Esophagus squamous epithelium (tissue), 5 donors: ENCODE results near the gene SPATA6. TPM values are rescaled to one million over a fixed set of nuclear protein-coding genes. Genes with fewer than 3 reads are reported as not detected.

ENCODE experiments used
- DNase-seq: peaks from one replicate; lab custom pipeline; 2025; lab: John Stamatoyannopoulos, UW
- H3K27ac ChIP-seq, 4 donors: fragments of 200-600 bp; sonication (generic); one replicate each; pipeline ENCODE4 v1.5.1; 2016 to 2019; ENCODE audit warnings: mild to moderate bottlenecking in 1 of 4
- H3K27me3 ChIP-seq, 4 donors: fragments of 200-600 bp; sonication (generic); 1 replicate in 3 of 4; 2 replicates in 1 of 4; pipeline versions ENCODE4 v1.5.1 to v1.6.0; 2017 to 2021; ENCODE audit warnings: antibody characterized with exemption in 1 of 4
- H3K36me3 ChIP-seq, 3 donors: fragments of 200-600 bp; sonication (generic); one replicate each; pipeline ENCODE4 v1.5.1; 2016 to 2019
- H3K4me1 ChIP-seq, 3 donors: fragments of 200-600 bp; sonication (generic); one replicate each; pipeline ENCODE4 v1.5.1; 2017 to 2019
- H3K4me3 ChIP-seq, 4 donors: fragments of 200-600 bp; sonication (generic); 1 replicate in 3 of 4; 2 replicates in 1 of 4; pipeline ENCODE4 v1.5.1; 2016 to 2019; ENCODE audit warnings: mild to moderate bottlenecking in 2 of 4, moderate library complexity in 1 of 4
- H3K9me3 ChIP-seq, 3 donors: fragments of 200-600 bp; sonication (generic); one replicate each; pipeline ENCODE4 v1.5.1; 2016 to 2019
- POLR2A ChIP-seq, 4 donors: fragments of 450-650 bp; IDR thresholded peaks; one replicate each; pipeline ENCODE4 v1.6.1; 2017; ENCODE audit warnings: antibody characterized with exemption in 4 of 4, mild to moderate bottlenecking in 4 of 4, moderate library complexity in 3 of 4
- WGBS, 2 donors: methylation state at CpG; one replicate each; pipeline ENCODE4 v1.1.5; 2018; 5-methylcytosine and 5-hydroxymethylcytosine counted together
- intact Hi-C: fragments of 100-400 bp; cut with DNase I; formaldehyde crosslinking; loops from one replicate; pipeline ENCODE4 v1.15.0; 2022
- total RNA-seq, 4 donors: library from RNA; depleted of rRNA; stranded (reverse); fragments of >200 nt; gene quantifications; one replicate each; pipeline ENCODE4 v1.1.0, GENCODE V29; 2016
- TF ChIP-seq, protein P1 (sequence below), 6 experiments: fragments of 450-650 bp in 4 of 6; fragments of 200-600 bp in 2 of 6; sonication (generic) in 2 of 6; IDR thresholded peaks; one replicate each; pipeline ENCODE4 v1.5.1; 2016 to 2019; ENCODE audit warnings: antibody characterized with exemption in 6 of 6, mild to moderate bottlenecking in 4 of 6, moderate library complexity in 4 of 6
- donor health status: DM: yes; HTN: yes; CAD: no.

Gene SPATA6
- total RNA-seq, 4 donors from 2014 or later = 2.9 to 8.8 (median 7.1) TPM

DNA sequence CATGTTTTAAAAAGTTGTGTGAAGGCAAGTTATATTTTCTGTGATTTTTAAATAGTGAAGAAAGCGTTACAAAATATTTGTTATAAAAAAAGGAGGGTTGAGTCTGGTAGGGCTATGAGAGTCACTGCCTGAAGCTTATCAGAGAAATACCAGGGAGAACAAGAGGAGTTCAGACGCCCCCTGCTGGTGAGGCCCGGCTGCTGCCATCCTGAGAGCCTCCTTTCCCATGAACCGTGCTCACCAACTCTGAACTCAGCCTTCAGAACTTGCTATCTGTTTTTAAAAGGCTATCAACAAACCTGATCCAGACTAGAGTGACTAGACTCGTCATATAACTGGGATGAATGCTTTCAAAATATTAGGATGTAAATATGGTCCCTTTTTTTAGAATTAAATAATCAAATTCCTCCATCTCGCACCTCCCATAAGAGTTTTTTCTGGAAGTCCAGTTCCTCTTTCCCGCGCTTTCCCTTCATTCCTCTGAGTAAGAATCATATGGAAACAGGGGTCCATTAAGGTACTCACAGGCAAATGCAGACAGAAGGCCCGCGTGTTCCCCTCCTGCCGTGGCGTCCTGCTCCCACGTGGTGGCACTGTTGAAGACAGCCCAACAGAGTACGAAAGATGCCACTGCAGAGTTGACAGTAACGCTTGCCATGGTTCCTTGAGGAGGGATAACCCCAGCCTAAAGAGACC, 26.2 kb upstream of the SPATA6 start:
- DNase-seq = no peak
- peaks cover 0 to 43% (median 0%) of the 10 kb centered on the region in 4 donors for H3K27me3 ChIP-seq
- intact Hi-C loops = no loop called here
- no peak overlapping the region for H3K27ac ChIP-seq
- H3K4me3 ChIP-seq = no peak overlapping the region
- TF ChIP-seq, protein P1, sequence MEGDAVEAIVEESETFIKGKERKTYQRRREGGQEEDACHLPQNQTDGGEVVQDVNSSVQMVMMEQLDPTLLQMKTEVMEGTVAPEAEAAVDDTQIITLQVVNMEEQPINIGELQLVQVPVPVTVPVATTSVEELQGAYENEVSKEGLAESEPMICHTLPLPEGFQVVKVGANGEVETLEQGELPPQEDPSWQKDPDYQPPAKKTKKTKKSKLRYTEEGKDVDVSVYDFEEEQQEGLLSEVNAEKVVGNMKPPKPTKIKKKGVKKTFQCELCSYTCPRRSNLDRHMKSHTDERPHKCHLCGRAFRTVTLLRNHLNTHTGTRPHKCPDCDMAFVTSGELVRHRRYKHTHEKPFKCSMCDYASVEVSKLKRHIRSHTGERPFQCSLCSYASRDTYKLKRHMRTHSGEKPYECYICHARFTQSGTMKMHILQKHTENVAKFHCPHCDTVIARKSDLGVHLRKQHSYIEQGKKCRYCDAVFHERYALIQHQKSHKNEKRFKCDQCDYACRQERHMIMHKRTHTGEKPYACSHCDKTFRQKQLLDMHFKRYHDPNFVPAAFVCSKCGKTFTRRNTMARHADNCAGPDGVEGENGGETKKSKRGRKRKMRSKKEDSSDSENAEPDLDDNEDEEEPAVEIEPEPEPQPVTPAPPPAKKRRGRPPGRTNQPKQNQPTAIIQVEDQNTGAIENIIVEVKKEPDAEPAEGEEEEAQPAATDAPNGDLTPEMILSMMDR (IDR thresholded peaks at IDR 0.05) = peak; percentile 56 to 96 (median 86)
- no peak for TF ChIP-seq POLR2A (IDR thresholded peaks at IDR 0.05)
- no peaks in the 10 kb centered on the region for H3K9me3 ChIP-seq
- no peaks in the 10 kb centered on the region for H3K36me3 ChIP-seq
- 43 to 47% methylated on average over 15 of the region's 15 CpGs for WGBS, 2 donors
- peaks cover 0 to 48% (median 7%) of the 10 kb centered on the region in 3 donors for H3K4me1 ChIP-seq

GRCh38 chr1:48495911-48496310, 23.9 kb upstream of the SPATA6 start:
- peaks cover 0 to 36% (median 7%) of the 10 kb centered on the region in 3 donors for H3K4me1 ChIP-seq
- no peaks in the 10 kb centered on the region for H3K9me3 ChIP-seq
- no peaks in the 10 kb centered on the region for H3K36me3 ChIP-seq
- no peak overlapping the region for H3K4me3 ChIP-seq
- no peak for DNase-seq
- peaks cover 0 to 28% (median 0%) of the 10 kb centered on the region in 4 donors for H3K27me3 ChIP-seq
- WGBS, 2 donors = 91 to 92% methylated on average over 2 to 3 of the region's 3 CpGs
- no peak overlapping the region for H3K27ac ChIP-seq
- intact Hi-C loops = no loop called here
- TF ChIP-seq POLR2A (IDR thresholded peaks at IDR 0.05) = no peak
- TF ChIP-seq, protein P1 (IDR thresholded peaks at IDR 0.05) = no peak

- 45 to 69% methylated on average over 1 of the region's 1 CpG for WGBS, 2 donors
- TF ChIP-seq, protein P1 (IDR thresholded peaks at IDR 0.05) = no peak
- no peak for TF ChIP-seq POLR2A (IDR thresholded peaks at IDR 0.05)
- no peak overlapping the region for H3K4me3 ChIP-seq
- DNase-seq = no peak
- peaks cover 0 to 28% (median 7%) of the 10 kb centered on the region in 3 donors for H3K4me1 ChIP-seq
- peaks cover 0 to 30% (median 0%) of the 10 kb centered on the region in 4 donors for H3K27me3 ChIP-seq
- no peak overlapping the region for H3K27ac ChIP-seq
- no peaks in the 10 kb centered on the region for H3K36me3 ChIP-seq
- intact Hi-C loops = no loop called here
- H3K9me3 ChIP-seq = no peaks in the 10 kb centered on the region
Measured at GRCh38 chr1:48495166-48495565, 23.2 kb upstream of the SPATA6 start.

DNA sequence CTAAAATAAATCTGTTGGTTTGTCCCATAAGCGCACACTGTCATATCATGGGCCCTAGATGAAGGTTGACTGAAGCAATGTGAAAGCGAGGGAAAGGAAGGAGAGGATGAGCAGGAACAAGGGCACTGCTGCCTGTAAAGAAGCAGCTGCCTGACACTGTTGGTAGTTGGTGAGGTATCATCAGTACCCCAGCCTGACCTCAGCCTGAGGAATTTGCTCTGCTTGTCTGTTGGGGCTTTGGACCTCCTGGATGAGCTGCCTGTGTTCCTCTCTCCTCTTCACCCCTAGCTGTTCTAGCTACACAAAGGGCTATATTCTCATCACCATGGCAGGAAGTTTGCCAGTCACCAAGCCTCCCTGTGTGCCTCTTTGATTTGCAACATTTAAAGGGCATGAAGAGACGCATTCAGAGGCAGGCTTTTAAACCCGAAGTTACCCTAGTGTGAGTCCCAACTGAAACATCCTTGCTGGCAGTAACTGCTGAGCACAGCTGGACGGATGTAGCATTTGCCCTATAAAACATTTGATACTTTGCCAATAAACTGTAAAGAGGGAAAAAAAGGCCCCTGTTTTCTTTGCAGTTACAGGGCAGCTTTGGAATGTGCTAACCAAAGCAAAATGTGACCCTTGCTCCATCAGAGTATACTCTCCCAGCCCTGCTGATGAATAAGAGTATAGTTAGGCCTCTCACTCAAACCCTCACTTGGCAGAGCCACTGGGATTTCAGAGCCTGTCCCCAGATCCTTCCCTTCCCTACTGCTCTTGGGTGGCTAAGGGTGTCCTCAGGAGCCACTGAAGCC, 22.2 kb upstream of the SPATA6 start:
- H3K4me1 ChIP-seq = peaks cover 0 to 22% (median 7%) of the 10 kb centered on the region in 3 donors
- DNase-seq = no peak
- H3K27me3 ChIP-seq = peaks cover 0 to 26% (median 0%) of the 10 kb centered on the region in 4 donors
- H3K36me3 ChIP-seq = no peaks in the 10 kb centered on the region
- intact Hi-C loops = no loop called here
- H3K4me3 ChIP-seq = no peak overlapping the region
- peak overlapping the region in 2 of 4 donors; percentile 39 to 66 for H3K27ac ChIP-seq
- H3K9me3 ChIP-seq = no peaks in the 10 kb centered on the region
- WGBS, 2 donors = 40% methylated on average over 5 of the region's 5 CpGs
- no peak for TF ChIP-seq POLR2A (IDR thresholded peaks at IDR 0.05)
- TF ChIP-seq, protein P1 (IDR thresholded peaks at IDR 0.05) = no peak

GRCh38 chr1:48493041-48493440, 21.0 kb upstream of the SPATA6 start:
- WGBS, 2 donors = 58 to 62% methylated on average over 5 of the region's 5 CpGs
- Histone ChIP-seq H3K27me3 (peaks cover 0 to 15% (median 0%) of the 10 kb centered on the region in 4 donors), H3K4me3 (no peak overlapping the region), H3K4me1 (peaks cover 0 to 17% (median 7%) of the 10 kb centered on the region in 3 donors), H3K36me3 (no peaks in the 10 kb centered on the region), H3K9me3 (no peaks in the 10 kb centered on the region), H3K27ac (no peak overlapping the region)
- TF ChIP-seq, protein P1 (IDR thresholded peaks at IDR 0.05) = no peak
- DNase-seq = no peak
- intact Hi-C loops = no loop called here
